Measurements from ENCODE around the gene FAM89B.

Gene FAM89B

GRCh38 chr11:65596520-65596919, 24.2 kb downstream of the FAM89B start:
- TF ChIP-seq, protein P1, sequence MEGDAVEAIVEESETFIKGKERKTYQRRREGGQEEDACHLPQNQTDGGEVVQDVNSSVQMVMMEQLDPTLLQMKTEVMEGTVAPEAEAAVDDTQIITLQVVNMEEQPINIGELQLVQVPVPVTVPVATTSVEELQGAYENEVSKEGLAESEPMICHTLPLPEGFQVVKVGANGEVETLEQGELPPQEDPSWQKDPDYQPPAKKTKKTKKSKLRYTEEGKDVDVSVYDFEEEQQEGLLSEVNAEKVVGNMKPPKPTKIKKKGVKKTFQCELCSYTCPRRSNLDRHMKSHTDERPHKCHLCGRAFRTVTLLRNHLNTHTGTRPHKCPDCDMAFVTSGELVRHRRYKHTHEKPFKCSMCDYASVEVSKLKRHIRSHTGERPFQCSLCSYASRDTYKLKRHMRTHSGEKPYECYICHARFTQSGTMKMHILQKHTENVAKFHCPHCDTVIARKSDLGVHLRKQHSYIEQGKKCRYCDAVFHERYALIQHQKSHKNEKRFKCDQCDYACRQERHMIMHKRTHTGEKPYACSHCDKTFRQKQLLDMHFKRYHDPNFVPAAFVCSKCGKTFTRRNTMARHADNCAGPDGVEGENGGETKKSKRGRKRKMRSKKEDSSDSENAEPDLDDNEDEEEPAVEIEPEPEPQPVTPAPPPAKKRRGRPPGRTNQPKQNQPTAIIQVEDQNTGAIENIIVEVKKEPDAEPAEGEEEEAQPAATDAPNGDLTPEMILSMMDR (IDR thresholded peaks at IDR 0.05; ENCODE audit: borderline replicate concordance, extremely low read depth, low read length, poor library complexity, severe bottlenecking): no peak
- TF ChIP-seq EZH2 (IDR thresholded peaks at IDR 0.05; ENCODE audit: borderline replicate concordance, low read depth, low read length, severe bottlenecking): no peak

GRCh38 chr11:65598258-65598699, 25.9 kb downstream of the FAM89B start:
- TF ChIP-seq EZH2 (IDR thresholded peaks at IDR 0.05; ENCODE audit: borderline replicate concordance, low read depth, low read length, severe bottlenecking): no peak
- TF ChIP-seq, protein P1 (IDR thresholded peaks at IDR 0.05; ENCODE audit: borderline replicate concordance, extremely low read depth, low read length, poor library complexity, severe bottlenecking): no peak
- no peak overlapping the region for H3K4me2 ChIP-seq (ENCODE audit: insufficient read depth, low read length)
- ATAC-seq (ENCODE audit: insufficient read depth, low read depth): no peak
- no peaks in the 10 kb centered on the region for H3K27me3 ChIP-seq (ENCODE audit: insufficient read depth, low read length, poor library complexity)
- no peak overlapping the region for H3K4me3 ChIP-seq (ENCODE audit: low read depth in 1 of 2, low read length in 2 of 2)
- no peaks in the 10 kb centered on the region for H3K9me3 ChIP-seq (ENCODE audit: insufficient read depth, low read length, severe bottlenecking)
- no peaks in the 10 kb centered on the region for H3K4me1 ChIP-seq (ENCODE audit: insufficient read depth, low read length)
- no peak overlapping the region for H3K27ac ChIP-seq (ENCODE audit: low read length)
- H3K79me2 ChIP-seq (ENCODE audit: insufficient read depth, low read length): no peaks in the 10 kb centered on the region
- H4K20me1 ChIP-seq (ENCODE audit: insufficient read depth, low read length): no peaks in the 10 kb centered on the region; the same call in 1 of the 2 replicates
- DNase-seq: no peak
- peaks cover 28% of the 10 kb centered on the region for H3K36me3 ChIP-seq (ENCODE audit: insufficient read depth, low read length)
- H2AFZ ChIP-seq (ENCODE audit: low read depth, low read length): no peak overlapping the region
- H3K9ac ChIP-seq (ENCODE audit: low read depth, low read length): no peak overlapping the region

More at GRCh38 chr11:65596520-65596919, 24.2 kb downstream of the FAM89B start:
- ATAC-seq (ENCODE audit: insufficient read depth, low read depth) (no peak), DNase-seq (no peak)
- H3K36me3 ChIP-seq (ENCODE audit: insufficient read depth, low read length): peaks cover 36% of the 10 kb centered on the region
- no peak overlapping the region for H3K9ac ChIP-seq (ENCODE audit: low read depth, low read length)
- H3K27me3 ChIP-seq (ENCODE audit: insufficient read depth, low read length, poor library complexity): no peaks in the 10 kb centered on the region
- H3K4me1 ChIP-seq (ENCODE audit: insufficient read depth, low read length): no peaks in the 10 kb centered on the region
- H2AFZ ChIP-seq (ENCODE audit: low read depth, low read length): no peak overlapping the region
- no peak overlapping the region for H3K4me3 ChIP-seq (ENCODE audit: low read depth in 1 of 2, low read length in 2 of 2)
- H3K9me3 ChIP-seq (ENCODE audit: insufficient read depth, low read length, severe bottlenecking): no peaks in the 10 kb centered on the region
- no peaks in the 10 kb centered on the region for H3K79me2 ChIP-seq (ENCODE audit: insufficient read depth, low read length)
- H3K27ac ChIP-seq (ENCODE audit: low read length): no peak overlapping the region
- H3K4me2 ChIP-seq (ENCODE audit: insufficient read depth, low read length): no peak overlapping the region
- H4K20me1 ChIP-seq (ENCODE audit: insufficient read depth, low read length): no peaks in the 10 kb centered on the region; the same call in 1 of the 2 replicates

GRCh38 chr11:65599216-65599954, 27.0 kb downstream of the FAM89B start:
- no peaks in the 10 kb centered on the region for H3K27me3 ChIP-seq (ENCODE audit: insufficient read depth, low read length, poor library complexity)
- H3K9ac ChIP-seq (ENCODE audit: low read depth, low read length): no peak overlapping the region
- H4K20me1 ChIP-seq (ENCODE audit: insufficient read depth, low read length): no peaks in the 10 kb centered on the region; the same call in 1 of the 2 replicates
- H2AFZ ChIP-seq (ENCODE audit: low read depth, low read length): no peak overlapping the region
- H3K27ac ChIP-seq (ENCODE audit: low read length): no peak overlapping the region
- H3K4me3 ChIP-seq (ENCODE audit: low read depth in 1 of 2, low read length in 2 of 2): no peak overlapping the region
- no peak for ATAC-seq (ENCODE audit: insufficient read depth, low read depth)
- no peak for DNase-seq
- no peaks in the 10 kb centered on the region for H3K79me2 ChIP-seq (ENCODE audit: insufficient read depth, low read length)
- peaks cover 32% of the 10 kb centered on the region for H3K36me3 ChIP-seq (ENCODE audit: insufficient read depth, low read length)
- H3K4me1 ChIP-seq (ENCODE audit: insufficient read depth, low read length): no peaks in the 10 kb centered on the region
- no peaks in the 10 kb centered on the region for H3K9me3 ChIP-seq (ENCODE audit: insufficient read depth, low read length, severe bottlenecking)
- TF ChIP-seq EZH2 (IDR thresholded peaks at IDR 0.05; ENCODE audit: borderline replicate concordance, low read depth, low read length, severe bottlenecking): no peak
- TF ChIP-seq, protein P1 (IDR thresholded peaks at IDR 0.05; ENCODE audit: borderline replicate concordance, extremely low read depth, low read length, poor library complexity, severe bottlenecking): no peak
- no peak overlapping the region for H3K4me2 ChIP-seq (ENCODE audit: insufficient read depth, low read length)

All from DND-41 (cell line).